GM23338 (cell line): ENCODE results near the gene MCRIP1. TPM values are rescaled to one million over a fixed set of nuclear protein-coding genes. Genes with fewer than 3 reads are reported as not detected.

Experiments
- ATAC-seq: fragments of 200-7000 bp; cut with Tn5 transposase; 3 replicates; pipeline ENCODE4 v1.9.1; 2020
- DNase-seq: peaks from one replicate; pipeline ENCODE4 v3.0.0-alpha.2; 2015; ENCODE audit warnings: low spot score
- H2AFZ ChIP-seq: fragments of 200-600 bp; sonication (generic); 2 replicates; pipeline ENCODE4 v1.8.0; 2016; ENCODE audit warnings: antibody characterized with exemption, mild to moderate bottlenecking, moderate library complexity
- H3F3A ChIP-seq: fragments of 200-600 bp; sonication (generic); replicated peaks from 2 replicates; pipeline ENCODE4 v1.8.0; 2017; ENCODE audit warnings: antibody characterized with exemption, mixed run types, low read depth
- H3K27ac ChIP-seq: fragments of 200-600 bp; sonication (generic); 2 replicates; pipeline ENCODE4 v1.6.1; 2016; ENCODE audit warnings: low read depth
- H3K27me3 ChIP-seq: fragments of 200-600 bp; sonication (generic); 2 replicates; pipeline ENCODE4 v1.8.0; 2016; ENCODE audit warnings: mild to moderate bottlenecking, mixed run types, moderate library complexity; ENCODE audit not compliant: insufficient read depth
- H3K36me3 ChIP-seq: fragments of 200-600 bp; sonication (generic); 2 replicates; pipeline ENCODE4 v1.8.0; 2016; ENCODE audit warnings: mild to moderate bottlenecking; ENCODE audit not compliant: insufficient read depth
- H3K4me1 ChIP-seq: fragments of 200-600 bp; sonication (generic); 2 replicates; pipeline ENCODE4 v1.8.0; 2016; ENCODE audit warnings: mild to moderate bottlenecking, moderate library complexity; ENCODE audit not compliant: insufficient read depth
- H3K4me2 ChIP-seq: fragments of 200-600 bp; sonication (generic); 2 replicates; pipeline ENCODE4 v1.7.1; 2017; ENCODE audit warnings: mixed run types
- H3K4me3 ChIP-seq: fragments of 200-600 bp; sonication (generic); 2 replicates; pipeline ENCODE4 v1.6.1; 2016; ENCODE audit warnings: mixed run types
- H3K79me2 ChIP-seq: fragments of 200-600 bp; sonication (generic); replicated peaks from 2 replicates; pipeline ENCODE4 v1.8.0; 2017; ENCODE audit warnings: mild to moderate bottlenecking; ENCODE audit not compliant: insufficient read depth
- H3K9me2 ChIP-seq: fragments of 200-600 bp; sonication (generic); 2 replicates; pipeline ENCODE4 v1.8.0; 2017; ENCODE audit not compliant: insufficient read depth
- H4K20me1 ChIP-seq: fragments of 200-600 bp; sonication (generic); replicated peaks from 2 replicates; pipeline ENCODE4 v1.8.0; 2017; ENCODE audit warnings: mild to moderate bottlenecking; ENCODE audit not compliant: insufficient read depth
- H3K27ac Mint-ChIP-seq: 2 replicates; pipeline ENCODE4 v1.8.0; 2020; ENCODE audit warnings: inconsistent platforms, mild to moderate bottlenecking, moderate library complexity, mixed read lengths
- H3K27me3 Mint-ChIP-seq: 3 replicates; pipeline ENCODE4 v1.8.0; 2022; ENCODE audit warnings: low read depth, mild to moderate bottlenecking, moderate library complexity, mixed read lengths, inconsistent platforms; ENCODE audit not compliant: insufficient read depth, poor library complexity
- H3K36me3 Mint-ChIP-seq: 3 replicates; pipeline ENCODE4 v1.8.0; 2021; ENCODE audit warnings: low read depth, mild to moderate bottlenecking, inconsistent platforms, moderate library complexity, mixed read lengths
- H3K4me1 Mint-ChIP-seq: 3 replicates; pipeline ENCODE4 v1.8.0; 2020; ENCODE audit warnings: mild to moderate bottlenecking, inconsistent platforms, mixed read lengths
- H3K4me3 Mint-ChIP-seq: 3 replicates; pipeline ENCODE4 v1.8.0; 2021; ENCODE audit warnings: moderate library complexity, mild to moderate bottlenecking, inconsistent platforms, mixed read lengths
- H3K9me3 Mint-ChIP-seq: 3 replicates; pipeline ENCODE4 v1.8.0; 2020; ENCODE audit warnings: moderate library complexity, mild to moderate bottlenecking, inconsistent platforms, mixed read lengths
- EZH2 ChIP-seq: fragments of 200-600 bp; sonication (generic); IDR thresholded peaks from one replicate; pipeline ENCODE4 v1.8.0; 2017; ENCODE audit warnings: antibody characterized with exemption, mild to moderate bottlenecking, low read depth; ENCODE audit not compliant: unreplicated experiment
- JUNB ChIP-seq: IDR thresholded peaks from one replicate; pipeline ENCODE4 v1.6.1; 2016; ENCODE audit warnings: antibody characterized with exemption; ENCODE audit not compliant: unreplicated experiment
- NANOG ChIP-seq: IDR thresholded peaks from 2 replicates; pipeline ENCODE4 v1.6.1; 2016; ENCODE audit warnings: antibody characterized with exemption, borderline replicate concordance
- POLR2AphosphoS5 ChIP-seq: IDR thresholded peaks from 2 replicates; pipeline ENCODE4 v1.6.1; 2016; ENCODE audit warnings: antibody characterized with exemption, low read depth
- STAT1 ChIP-seq: IDR thresholded peaks from one replicate; pipeline ENCODE4 v1.6.1; 2016; ENCODE audit warnings: antibody characterized with exemption; ENCODE audit not compliant: unreplicated experiment
- ZNF114 ChIP-seq: fragments of 250-450 bp; sonication (Bioruptor Pico); IDR thresholded peaks from 2 replicates; pipeline ENCODE4 v1.5.0; 2020; ENCODE audit warnings: mild to moderate bottlenecking, moderate library complexity
- ZNF331 ChIP-seq: fragments of 250-450 bp; sonication (Bioruptor Pico); IDR thresholded peaks from 2 replicates; pipeline ENCODE4 v1.5.0; 2020; ENCODE audit warnings: low read depth, mild to moderate bottlenecking, moderate library complexity
- polyA plus RNA-seq: library from polyadenylated mRNA; unstranded; fragments of >200 nt; fragmentation: Nextera tagmentation; extraction: Ambion mirVana; gene quantifications from 2 replicates; pipeline ENCODE4 v1.2.1, GENCODE V29; 2016
- total RNA-seq: library from RNA; depleted of rRNA; stranded (reverse); fragments of >200 nt; shearing (Covaris generic); gene quantifications from 2 replicates; pipeline ENCODE4 v1.2.3, GENCODE V29; 2014
- TF ChIP-seq, protein P1 (sequence below): IDR thresholded peaks from one replicate; pipeline ENCODE4 v1.6.1; 2018; ENCODE audit warnings: antibody characterized with exemption; ENCODE audit not compliant: unreplicated experiment
- TF ChIP-seq, protein P2 (sequence below), 2 experiments: fragments of 200-600 bp in 1 of 2; sonication (generic) in 1 of 2; conservative IDR thresholded peaks; 2 replicates each; pipeline versions ENCODE4 v1.5.1 to v1.6.1; 2016 to 2017; ENCODE audit warnings: antibody characterized with exemption in 2 of 2, low read depth in 2 of 2, mild to moderate bottlenecking in 2 of 2, moderate library complexity in 1 of 2
- TF ChIP-seq, protein P3 (sequence below): IDR thresholded peaks from 2 replicates; pipeline ENCODE4 v1.6.1; 2016; ENCODE audit warnings: antibody characterized with exemption
- TF ChIP-seq, protein P4 (sequence below): fragments of 250-450 bp; sonication (Bioruptor Pico); IDR thresholded peaks from 2 replicates; pipeline ENCODE4 v1.5.0; 2020; ENCODE audit warnings: mild to moderate bottlenecking, moderate library complexity

Gene MCRIP1
- total and polyA plus RNA-seq, 2 experiments from 2014 or later = 85.2 to 101 TPM

DNA sequence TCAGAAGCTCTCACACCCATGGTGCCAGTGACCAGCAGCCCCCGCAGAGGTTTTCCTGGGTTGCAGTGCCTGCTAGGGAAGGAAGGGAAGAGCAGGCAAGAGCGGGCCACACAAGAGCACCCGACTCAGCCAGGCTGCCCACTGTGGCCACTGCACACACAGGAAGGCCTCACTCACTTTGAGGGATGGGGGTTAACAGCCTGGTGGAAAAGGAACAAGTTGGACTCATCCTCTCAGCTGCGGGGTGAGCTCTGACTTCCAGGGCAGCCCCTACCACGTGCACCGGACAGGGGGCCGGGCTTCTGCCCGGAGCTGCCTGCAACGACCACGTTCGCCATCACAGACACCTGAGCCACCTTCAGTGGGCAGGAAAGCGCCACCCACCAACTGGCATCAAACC lies 19.1 kb upstream of the MCRIP1 start:
- Mint-ChIP-seq H3K9me3 (no peaks in the 10 kb centered on the region; the same call in 2 of the 3 replicates), H3K27ac (no peak overlapping the region), H3K4me3 (no peak overlapping the region), H3K36me3 (peaks cover 55% of the 10 kb centered on the region), H3K27me3 (peaks cover 5% of the 10 kb centered on the region), H3K4me1 (no peaks in the 10 kb centered on the region)
- DNase-seq = no peak
- H3K36me3 ChIP-seq = peaks cover 7% of the 10 kb centered on the region; the same call in 1 of the 2 replicates
- H3K79me2 ChIP-seq = peaks cover 20% of the 10 kb centered on the region; the same call in 1 of the 2 replicates
- no peak overlapping the region for H3K27ac ChIP-seq
- TF ChIP-seq, protein P1, sequence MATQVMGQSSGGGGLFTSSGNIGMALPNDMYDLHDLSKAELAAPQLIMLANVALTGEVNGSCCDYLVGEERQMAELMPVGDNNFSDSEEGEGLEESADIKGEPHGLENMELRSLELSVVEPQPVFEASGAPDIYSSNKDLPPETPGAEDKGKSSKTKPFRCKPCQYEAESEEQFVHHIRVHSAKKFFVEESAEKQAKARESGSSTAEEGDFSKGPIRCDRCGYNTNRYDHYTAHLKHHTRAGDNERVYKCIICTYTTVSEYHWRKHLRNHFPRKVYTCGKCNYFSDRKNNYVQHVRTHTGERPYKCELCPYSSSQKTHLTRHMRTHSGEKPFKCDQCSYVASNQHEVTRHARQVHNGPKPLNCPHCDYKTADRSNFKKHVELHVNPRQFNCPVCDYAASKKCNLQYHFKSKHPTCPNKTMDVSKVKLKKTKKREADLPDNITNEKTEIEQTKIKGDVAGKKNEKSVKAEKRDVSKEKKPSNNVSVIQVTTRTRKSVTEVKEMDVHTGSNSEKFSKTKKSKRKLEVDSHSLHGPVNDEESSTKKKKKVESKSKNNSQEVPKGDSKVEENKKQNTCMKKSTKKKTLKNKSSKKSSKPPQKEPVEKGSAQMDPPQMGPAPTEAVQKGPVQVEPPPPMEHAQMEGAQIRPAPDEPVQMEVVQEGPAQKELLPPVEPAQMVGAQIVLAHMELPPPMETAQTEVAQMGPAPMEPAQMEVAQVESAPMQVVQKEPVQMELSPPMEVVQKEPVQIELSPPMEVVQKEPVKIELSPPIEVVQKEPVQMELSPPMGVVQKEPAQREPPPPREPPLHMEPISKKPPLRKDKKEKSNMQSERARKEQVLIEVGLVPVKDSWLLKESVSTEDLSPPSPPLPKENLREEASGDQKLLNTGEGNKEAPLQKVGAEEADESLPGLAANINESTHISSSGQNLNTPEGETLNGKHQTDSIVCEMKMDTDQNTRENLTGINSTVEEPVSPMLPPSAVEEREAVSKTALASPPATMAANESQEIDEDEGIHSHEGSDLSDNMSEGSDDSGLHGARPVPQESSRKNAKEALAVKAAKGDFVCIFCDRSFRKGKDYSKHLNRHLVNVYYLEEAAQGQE = no peak
- TF ChIP-seq EZH2 (no peak), ZNF331 (CRISPR knock-in tag) (no peak), ZNF114 (CRISPR knock-in tag) (no peak), NANOG (no peak), JUNB (no peak), STAT1 (no peak), POLR2AphosphoS5 (no peak)
- TF ChIP-seq, protein P2, sequence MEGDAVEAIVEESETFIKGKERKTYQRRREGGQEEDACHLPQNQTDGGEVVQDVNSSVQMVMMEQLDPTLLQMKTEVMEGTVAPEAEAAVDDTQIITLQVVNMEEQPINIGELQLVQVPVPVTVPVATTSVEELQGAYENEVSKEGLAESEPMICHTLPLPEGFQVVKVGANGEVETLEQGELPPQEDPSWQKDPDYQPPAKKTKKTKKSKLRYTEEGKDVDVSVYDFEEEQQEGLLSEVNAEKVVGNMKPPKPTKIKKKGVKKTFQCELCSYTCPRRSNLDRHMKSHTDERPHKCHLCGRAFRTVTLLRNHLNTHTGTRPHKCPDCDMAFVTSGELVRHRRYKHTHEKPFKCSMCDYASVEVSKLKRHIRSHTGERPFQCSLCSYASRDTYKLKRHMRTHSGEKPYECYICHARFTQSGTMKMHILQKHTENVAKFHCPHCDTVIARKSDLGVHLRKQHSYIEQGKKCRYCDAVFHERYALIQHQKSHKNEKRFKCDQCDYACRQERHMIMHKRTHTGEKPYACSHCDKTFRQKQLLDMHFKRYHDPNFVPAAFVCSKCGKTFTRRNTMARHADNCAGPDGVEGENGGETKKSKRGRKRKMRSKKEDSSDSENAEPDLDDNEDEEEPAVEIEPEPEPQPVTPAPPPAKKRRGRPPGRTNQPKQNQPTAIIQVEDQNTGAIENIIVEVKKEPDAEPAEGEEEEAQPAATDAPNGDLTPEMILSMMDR (conservative IDR thresholded peaks at IDR 0.05; ENCODE audit: low read depth in 2 of 2) = no peak
- TF ChIP-seq, protein P3, sequence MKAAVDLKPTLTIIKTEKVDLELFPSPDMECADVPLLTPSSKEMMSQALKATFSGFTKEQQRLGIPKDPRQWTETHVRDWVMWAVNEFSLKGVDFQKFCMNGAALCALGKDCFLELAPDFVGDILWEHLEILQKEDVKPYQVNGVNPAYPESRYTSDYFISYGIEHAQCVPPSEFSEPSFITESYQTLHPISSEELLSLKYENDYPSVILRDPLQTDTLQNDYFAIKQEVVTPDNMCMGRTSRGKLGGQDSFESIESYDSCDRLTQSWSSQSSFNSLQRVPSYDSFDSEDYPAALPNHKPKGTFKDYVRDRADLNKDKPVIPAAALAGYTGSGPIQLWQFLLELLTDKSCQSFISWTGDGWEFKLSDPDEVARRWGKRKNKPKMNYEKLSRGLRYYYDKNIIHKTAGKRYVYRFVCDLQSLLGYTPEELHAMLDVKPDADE = no peak
- TF ChIP-seq, protein P4, sequence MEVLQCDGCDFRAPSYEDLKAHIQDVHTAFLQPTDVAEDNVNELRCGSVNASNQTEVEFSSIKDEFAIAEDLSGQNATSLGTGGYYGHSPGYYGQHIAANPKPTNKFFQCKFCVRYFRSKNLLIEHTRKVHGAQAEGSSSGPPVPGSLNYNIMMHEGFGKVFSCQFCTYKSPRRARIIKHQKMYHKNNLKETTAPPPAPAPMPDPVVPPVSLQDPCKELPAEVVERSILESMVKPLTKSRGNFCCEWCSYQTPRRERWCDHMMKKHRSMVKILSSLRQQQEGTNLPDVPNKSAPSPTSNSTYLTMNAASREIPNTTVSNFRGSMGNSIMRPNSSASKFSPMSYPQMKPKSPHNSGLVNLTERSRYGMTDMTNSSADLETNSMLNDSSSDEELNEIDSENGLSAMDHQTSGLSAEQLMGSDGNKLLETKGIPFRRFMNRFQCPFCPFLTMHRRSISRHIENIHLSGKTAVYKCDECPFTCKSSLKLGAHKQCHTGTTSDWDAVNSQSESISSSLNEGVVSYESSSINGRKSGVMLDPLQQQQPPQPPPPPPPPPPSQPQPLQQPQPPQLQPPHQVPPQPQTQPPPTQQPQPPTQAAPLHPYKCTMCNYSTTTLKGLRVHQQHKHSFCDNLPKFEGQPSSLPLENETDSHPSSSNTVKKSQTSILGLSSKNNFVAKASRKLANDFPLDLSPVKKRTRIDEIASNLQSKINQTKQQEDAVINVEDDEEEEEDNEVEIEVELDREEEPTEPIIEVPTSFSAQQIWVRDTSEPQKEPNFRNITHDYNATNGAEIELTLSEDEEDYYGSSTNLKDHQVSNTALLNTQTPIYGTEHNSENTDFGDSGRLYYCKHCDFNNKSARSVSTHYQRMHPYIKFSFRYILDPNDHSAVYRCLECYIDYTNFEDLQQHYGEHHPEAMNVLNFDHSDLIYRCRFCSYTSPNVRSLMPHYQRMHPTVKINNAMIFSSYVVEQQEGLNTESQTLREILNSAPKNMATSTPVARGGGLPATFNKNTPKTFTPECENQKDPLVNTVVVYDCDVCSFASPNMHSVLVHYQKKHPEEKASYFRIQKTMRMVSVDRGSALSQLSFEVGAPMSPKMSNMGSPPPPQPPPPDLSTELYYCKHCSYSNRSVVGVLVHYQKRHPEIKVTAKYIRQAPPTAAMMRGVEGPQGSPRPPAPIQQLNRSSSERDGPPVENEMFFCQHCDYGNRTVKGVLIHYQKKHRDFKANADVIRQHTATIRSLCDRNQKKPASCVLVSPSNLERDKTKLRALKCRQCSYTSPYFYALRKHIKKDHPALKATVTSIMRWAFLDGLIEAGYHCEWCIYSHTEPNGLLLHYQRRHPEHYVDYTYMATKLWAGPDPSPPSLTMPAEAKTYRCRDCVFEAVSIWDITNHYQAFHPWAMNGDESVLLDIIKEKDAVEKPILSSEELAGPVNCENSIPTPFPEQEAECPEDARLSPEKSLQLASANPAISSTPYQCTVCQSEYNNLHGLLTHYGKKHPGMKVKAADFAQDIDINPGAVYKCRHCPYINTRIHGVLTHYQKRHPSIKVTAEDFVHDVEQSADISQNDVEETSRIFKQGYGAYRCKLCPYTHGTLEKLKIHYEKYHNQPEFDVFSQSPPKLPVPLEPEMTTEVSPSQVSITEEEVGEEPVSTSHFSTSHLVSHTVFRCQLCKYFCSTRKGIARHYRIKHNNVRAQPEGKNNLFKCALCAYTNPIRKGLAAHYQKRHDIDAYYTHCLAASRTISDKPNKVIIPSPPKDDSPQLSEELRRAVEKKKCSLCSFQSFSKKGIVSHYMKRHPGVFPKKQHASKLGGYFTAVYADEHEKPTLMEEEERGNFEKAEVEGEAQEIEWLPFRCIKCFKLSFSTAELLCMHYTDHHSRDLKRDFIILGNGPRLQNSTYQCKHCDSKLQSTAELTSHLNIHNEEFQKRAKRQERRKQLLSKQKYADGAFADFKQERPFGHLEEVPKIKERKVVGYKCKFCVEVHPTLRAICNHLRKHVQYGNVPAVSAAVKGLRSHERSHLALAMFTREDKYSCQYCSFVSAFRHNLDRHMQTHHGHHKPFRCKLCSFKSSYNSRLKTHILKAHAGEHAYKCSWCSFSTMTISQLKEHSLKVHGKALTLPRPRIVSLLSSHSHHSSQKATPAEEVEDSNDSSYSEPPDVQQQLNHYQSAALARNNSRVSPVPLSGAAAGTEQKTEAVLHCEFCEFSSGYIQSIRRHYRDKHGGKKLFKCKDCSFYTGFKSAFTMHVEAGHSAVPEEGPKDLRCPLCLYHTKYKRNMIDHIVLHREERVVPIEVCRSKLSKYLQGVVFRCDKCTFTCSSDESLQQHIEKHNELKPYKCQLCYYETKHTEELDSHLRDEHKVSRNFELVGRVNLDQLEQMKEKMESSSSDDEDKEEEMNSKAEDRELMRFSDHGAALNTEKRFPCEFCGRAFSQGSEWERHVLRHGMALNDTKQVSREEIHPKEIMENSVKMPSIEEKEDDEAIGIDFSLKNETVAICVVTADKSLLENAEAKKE (CRISPR knock-in tag) = no peak
- no peak overlapping the region for H3K4me2 ChIP-seq
- no peaks in the 10 kb centered on the region for H3K4me1 ChIP-seq
- H3K27me3 ChIP-seq = no peaks in the 10 kb centered on the region
- H4K20me1 ChIP-seq = peaks cover 16% of the 10 kb centered on the region
- H3F3A ChIP-seq = peaks cover 11% of the 10 kb centered on the region
- no peak overlapping the region for H2AFZ ChIP-seq
- no peaks in the 10 kb centered on the region for H3K9me2 ChIP-seq
- no peak for ATAC-seq
- H3K4me3 ChIP-seq = no peak overlapping the region
